HepG2 (cell line): Measurements from ENCODE around the gene PRCD. TPM values are rescaled to one million over a fixed set of nuclear protein-coding genes. Genes with fewer than 3 reads are reported as not detected.
A peak's percentile ranks its signal among the peaks of the same experiment; 100 is the strongest.
"Not testable (repeated sequence)": the region's sequence is repeated elsewhere in the genome, so short reads cannot be mapped to it uniquely, and the experiment has no call there.

Experiments used
- ATAC-seq: fragments of 200-7000 bp; cut with Tn5 transposase; 3 replicates; pipeline ENCODE4 v1.9.1; 2020; ENCODE audit warnings: mild to moderate bottlenecking, moderate library complexity
- BruUV-seq: library from RNA; stranded (reverse); fragments of 400-500 nt; replicated peaks from 2 replicates; lab custom pipeline; 2021; lab: Mats Ljungman, UMichigan
- CTCF ChIA-PET: fragments of 300-600 bp; formaldehyde crosslinking; extraction: SDS; loops from one replicate; lab custom pipeline; 2021; ENCODE audit warnings: low total read pairs, inconsistent platforms, low intra/inter-chr PET ratio; lab: Yijun Ruan, JAX
- POLR2A ChIA-PET: fragments of 350-600 bp; sonication (Branson Sonifier 250); formaldehyde crosslinking; loops from one replicate; lab custom pipeline; 2020; ENCODE audit warnings: antibody characterized with exemption, inconsistent platforms; lab: Yijun Ruan, JAX
- DNase-seq: peaks from one replicate; pipeline ENCODE4 v3.0.0-alpha.2; 2015; ENCODE audit warnings: low spot score
- FAIRE-seq: peaks from 3 replicates; lab custom pipeline; 2011; peaks lifted over from hg19 to GRCh38; lab: Jason Lieb, UNC
- H2AFZ ChIP-seq: one replicate; pipeline ENCODE4 v1.6.1; 2011; ENCODE audit warnings: low read length, inconsistent platforms
- H3K27ac ChIP-seq: fragments of 300-600 bp; 3 replicates; pipeline ENCODE4 v1.8.0; 2011; ENCODE audit warnings: mixed run types, mild to moderate bottlenecking, mixed read lengths, low read length, inconsistent platforms; ENCODE audit not compliant: insufficient read depth; ENCODE audit errors: extremely low read length
- H3K27me3 ChIP-seq, 2 experiments: fragments of 200-600 bp in 1 of 2; 2 replicates in 1 of 2; 3 replicates in 1 of 2; pipeline versions ENCODE4 v1.6.0 to v1.8.0; 2011; ENCODE audit warnings: low read length in 2 of 2, mild to moderate bottlenecking in 2 of 2, moderate library complexity in 2 of 2, inconsistent platforms in 1 of 2; ENCODE audit not compliant: insufficient read depth in 2 of 2, control insufficient read depth in 1 of 2
- H3K36me3 ChIP-seq, 2 experiments: fragments of 200-600 bp in 1 of 2; replicated peaks in 1 of 2; 2 replicates in 1 of 2; 3 replicates in 1 of 2; pipeline versions ENCODE4 v1.5.1 to v1.8.0; 2011; ENCODE audit warnings: low read length in 2 of 2, inconsistent platforms in 1 of 2; ENCODE audit not compliant: insufficient read depth in 2 of 2, control insufficient read depth in 1 of 2
- H3K4me1 ChIP-seq: 2 replicates; pipeline ENCODE4 v1.5.1; 2012; ENCODE audit warnings: low read length, inconsistent platforms; ENCODE audit not compliant: insufficient read depth
- H3K4me2 ChIP-seq: 2 replicates; pipeline ENCODE4 v1.6.0; 2011; ENCODE audit warnings: low read depth, low read length, inconsistent platforms
- H3K4me3 ChIP-seq, 3 experiments: fragments of 200-600 bp in 1 of 3; sonication (generic), shearing (Covaris generic) in 1 of 3; replicated peaks in 1 of 3; 2 replicates each; pipeline ENCODE4 v1.5.1; 2011 to 2016; ENCODE audit warnings: low read length in 3 of 3, inconsistent platforms in 2 of 3, low read depth in 2 of 3, mild to moderate bottlenecking in 2 of 3, control low read depth in 1 of 3, mixed read lengths in 1 of 3; ENCODE audit not compliant: insufficient read depth in 1 of 3
- H3K79me2 ChIP-seq: one replicate; pipeline ENCODE4 v1.6.1; 2011; ENCODE audit warnings: low read length, inconsistent platforms; ENCODE audit not compliant: insufficient read depth
- H3K9ac ChIP-seq: 2 replicates; pipeline ENCODE4 v1.6.0; 2011; ENCODE audit warnings: mild to moderate bottlenecking, low read depth, low read length, inconsistent platforms; ENCODE audit not compliant: insufficient read depth
- H3K9me3 ChIP-seq: 2 replicates; pipeline ENCODE4 v1.5.1; 2012; ENCODE audit warnings: mild to moderate bottlenecking, low read length
- H4K20me1 ChIP-seq: 2 replicates; pipeline ENCODE4 v1.6.0; 2011; ENCODE audit warnings: inconsistent platforms, mild to moderate bottlenecking, low read length, moderate library complexity; ENCODE audit not compliant: insufficient read depth
- MAZ ChIP-seq, 2 experiments: sonication (generic) in 1 of 2; formaldehyde crosslinking in 1 of 2; IDR thresholded peaks; 2 replicates each; pipeline versions ENCODE4 v1.5.0 to v1.6.1; 2012 to 2020; ENCODE audit warnings: low read depth in 2 of 2, mild to moderate bottlenecking in 2 of 2, borderline replicate concordance in 1 of 2, improper control_type of control experiment in 1 of 2, low read length in 1 of 2, missing genetic modification reagents in 1 of 2, moderate library complexity in 1 of 2
- REPIN1 ChIP-seq: sonication (generic); formaldehyde crosslinking; IDR thresholded peaks from 2 replicates; pipeline ENCODE4 v1.8.0; 2022; ENCODE audit warnings: missing genetic modification reagents, low read depth, mild to moderate bottlenecking, borderline replicate concordance
- RFXAP ChIP-seq: sonication (generic); formaldehyde crosslinking; IDR thresholded peaks from 2 replicates; pipeline ENCODE4 v1.4.0; 2020; ENCODE audit warnings: missing genetic modification reagents, borderline replicate concordance
- TEAD3 ChIP-seq: optimal IDR thresholded peaks from 2 replicates; pipeline ENCODE3; 2016; ENCODE audit warnings: borderline replicate concordance
- ZHX2 ChIP-seq, 2 experiments: sonication (generic) in 1 of 2; formaldehyde crosslinking in 1 of 2; IDR thresholded peaks; 2 replicates each; pipeline versions ENCODE4 v1.6.1 to v1.9.0; 2014 to 2022; ENCODE audit warnings: antibody characterized with exemption in 1 of 2, borderline replicate concordance in 1 of 2, inconsistent platforms in 1 of 2, low read depth in 1 of 2, missing genetic modification reagents in 1 of 2
- ZNF121 ChIP-seq: sonication (generic); formaldehyde crosslinking; IDR thresholded peaks from 2 replicates; pipeline ENCODE4 v1.5.0; 2020; ENCODE audit warnings: mild to moderate bottlenecking, missing genetic modification reagents
- ZNF704 ChIP-seq: sonication (generic); formaldehyde crosslinking; IDR thresholded peaks from 2 replicates; pipeline ENCODE4 v1.8.1; 2023; ENCODE audit warnings: mild to moderate bottlenecking, inconsistent platforms, moderate library complexity, missing genetic modification reagents, borderline replicate concordance
- WGBS: methylation state at CpG from one replicate; pipeline ENCODE4 v1.1.6; 2017; ENCODE audit warnings: low lambda C conversion rate; 5-methylcytosine and 5-hydroxymethylcytosine counted together
- in situ Hi-C: cut with HindIII; loops from 2 replicates; pipeline ENCODE4 v1.10.0; 2017; ENCODE audit warnings: low pct_unique_long_range_greater_than_20kb; ENCODE audit not compliant: extremely low pct_ligation_motif_present
- intact Hi-C: fragments of 100-400 bp; cut with micrococcal nuclease; formaldehyde crosslinking; loops from one replicate; pipeline ENCODE4 v1.10.0; 2022; ENCODE audit not compliant: unreplicated experiment
- polyA plus RNA-seq, 8 experiments: library from polyadenylated mRNA; depleted of rRNA in 3 of 8; stranded (reverse) in 7 of 8; unstranded in 1 of 8; fragments of >200 nt; fragmentation: Illumina TruSeq in 4 of 8; extraction: Trizol in 4 of 8; gene quantifications; 2 replicates each; pipeline versions ENCODE4 v1.2.1 to v1.2.3, GENCODE V29; 2011 to 2016; ENCODE audit warnings: low read depth in 4 of 8, missing spikeins in 1 of 8, mixed read lengths in 1 of 8; ENCODE audit not compliant: insufficient read depth in 1 of 8
- total RNA-seq, 5 experiments: library from RNA; depleted of rRNA; stranded (reverse); fragments of >200 nt; fragmentation: Illumina TruSeq; extraction: Trizol; gene quantifications; 2 replicates each; pipeline ENCODE4 v1.2.3, GENCODE V29; 2016; ENCODE audit warnings: low read depth in 1 of 5
- TF ChIP-seq, protein P1 (sequence below), 2 experiments: sonication (generic) in 1 of 2; formaldehyde crosslinking in 1 of 2; IDR thresholded peaks; 2 replicates each; pipeline versions ENCODE4 v1.5.1 to v1.6.1; 2011 to 2020; ENCODE audit warnings: borderline replicate concordance in 1 of 2, low read depth in 1 of 2, low read length in 1 of 2, mild to moderate bottlenecking in 1 of 2, missing genetic modification reagents in 1 of 2, moderate library complexity in 1 of 2

The PRCD gene
- total and polyA plus RNA-seq, 2 of the 13 experiments (the other 11 are each of a cell fraction or from before 2014, with no cell fraction given): 0.51 TPM; not detected in 1

DNA sequence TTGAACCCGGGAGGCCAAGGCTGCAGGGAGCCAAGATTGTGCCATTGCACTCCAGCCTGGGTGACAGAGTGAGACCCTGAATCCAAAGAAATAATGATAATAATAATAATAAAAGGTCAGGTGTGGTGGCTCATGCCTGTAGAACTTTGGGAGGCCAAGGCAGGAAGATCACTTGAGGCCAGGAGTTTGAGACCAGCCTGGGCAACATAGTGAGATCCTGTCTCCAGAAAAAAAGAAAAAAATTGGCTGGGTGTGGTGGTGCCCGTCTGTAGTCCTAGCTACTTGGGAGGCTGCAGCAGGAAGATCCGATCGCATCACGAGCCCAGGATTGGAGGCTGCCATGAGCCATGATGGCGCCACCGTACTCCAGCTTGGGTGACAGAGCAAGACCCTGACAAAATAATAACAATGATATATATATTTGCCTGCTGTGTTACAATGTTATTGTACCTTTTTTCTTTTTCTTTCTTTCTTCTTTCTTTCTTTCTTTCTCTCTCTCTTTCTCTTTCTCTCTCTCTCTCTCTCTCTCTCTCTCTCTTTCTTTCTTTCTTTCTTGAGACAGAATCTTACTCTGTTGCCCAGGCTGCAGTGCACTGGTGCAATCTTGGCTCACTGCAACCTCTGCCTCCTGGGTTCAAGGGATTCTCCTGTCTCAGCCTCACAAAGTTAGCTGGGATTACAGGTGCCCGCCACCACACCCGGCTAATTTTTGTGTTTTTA is 6.0 kb upstream of the PRCD start:
- CTCF ChIA-PET: interaction anchor here (1.0 to 2.0 kb wide), 2 partner anchors 9 to 13 kb away, joined by 3 to 8 read pairs; no protein-coding TSS in a partner anchor
- peaks cover 70% of the 10 kb centered on the region for H3K4me1 ChIP-seq

More for the DNA sequence above, 6.0 kb upstream of the PRCD start:
- H3K27me3 ChIP-seq; DNase-seq; H3K9ac ChIP-seq; H3K9me3 ChIP-seq; ATAC-seq; BruUV-seq; H3K79me2 ChIP-seq; H3K36me3 ChIP-seq; H2AFZ ChIP-seq; FAIRE-seq; in situ Hi-C loops; H4K20me1 ChIP-seq; TF ChIP-seq MAZ (IDR thresholded peaks at IDR 0.05; ENCODE audit: borderline replicate concordance, low read depth, low read length); ZHX2 (IDR thresholded peaks at IDR 0.05; ENCODE audit: low read depth): not testable (repeated sequence)
- WGBS: 89% methylated on average over 9 of the region's 9 CpGs
- peak overlapping the region; percentile 80 for H3K27ac ChIP-seq
- TF ChIP-seq TEAD3 (peak; percentile 11), ZNF121 (CRISPR knock-in tag) (peak; percentile 81), MAZ (CRISPR knock-in tag; IDR thresholded peaks at IDR 0.05; ENCODE audit: low read depth) (0 out of 2 replicates have a peak, but pooled peaks have one; percentile 33), ZHX2 (CRISPR knock-in tag; IDR thresholded peaks at IDR 0.05; ENCODE audit: borderline replicate concordance) (0 out of 2 replicates have a peak, but pooled peaks have one; percentile 8), REPIN1 (CRISPR knock-in tag) (0 out of 2 replicates have a peak, but pooled peaks have one; percentile 41), ZNF704 (CRISPR knock-in tag) (0 out of 2 replicates have a peak, but pooled peaks have one; percentile 3), RFXAP (peak; percentile 57; the same call in 1 of the 2 replicates)
- TF ChIP-seq, protein P1, sequence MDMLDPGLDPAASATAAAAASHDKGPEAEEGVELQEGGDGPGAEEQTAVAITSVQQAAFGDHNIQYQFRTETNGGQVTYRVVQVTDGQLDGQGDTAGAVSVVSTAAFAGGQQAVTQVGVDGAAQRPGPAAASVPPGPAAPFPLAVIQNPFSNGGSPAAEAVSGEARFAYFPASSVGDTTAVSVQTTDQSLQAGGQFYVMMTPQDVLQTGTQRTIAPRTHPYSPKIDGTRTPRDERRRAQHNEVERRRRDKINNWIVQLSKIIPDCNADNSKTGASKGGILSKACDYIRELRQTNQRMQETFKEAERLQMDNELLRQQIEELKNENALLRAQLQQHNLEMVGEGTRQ (IDR thresholded peaks at IDR 0.05; ENCODE audit: low read depth, low read length): not testable (repeated sequence)
- TF ChIP-seq, protein P1 (CRISPR knock-in tag; IDR thresholded peaks at IDR 0.05; ENCODE audit: borderline replicate concordance): 0 out of 2 replicates have a peak, but pooled peaks have one; percentile 6
- peak overlapping the region in 1 of 3 experiments; percentile 48; a peak in 1 of 6 replicates for H3K4me3 ChIP-seq
- intact Hi-C loops: loop anchor here (1.0 kb wide), 1 partner anchor 9 kb away; no protein-coding TSS in a partner anchor
- peak overlapping the region; percentile 78 for H3K4me2 ChIP-seq
- POLR2A ChIA-PET: interaction anchor here (0.7 to 5.0 kb wide), 27 partner anchors 8 to 275 kb away, joined by 3 to 44 read pairs (median 6); partner anchors contain the start of gene PRPSAP1
